GM12873 (cell line): ENCODE results near the gene MAGI2.

ENCODE experiments used
- TF ChIP-seq, protein P1 (sequence below): IDR thresholded peaks from 2 replicates; pipeline ENCODE4 v1.5.1; 2012; ENCODE audit warnings: low read depth, mild to moderate bottlenecking, moderate library complexity, low read length, control low read depth; ENCODE audit not compliant: insufficient read depth; ENCODE audit errors: missing control alignments

Gene MAGI2

DNA sequence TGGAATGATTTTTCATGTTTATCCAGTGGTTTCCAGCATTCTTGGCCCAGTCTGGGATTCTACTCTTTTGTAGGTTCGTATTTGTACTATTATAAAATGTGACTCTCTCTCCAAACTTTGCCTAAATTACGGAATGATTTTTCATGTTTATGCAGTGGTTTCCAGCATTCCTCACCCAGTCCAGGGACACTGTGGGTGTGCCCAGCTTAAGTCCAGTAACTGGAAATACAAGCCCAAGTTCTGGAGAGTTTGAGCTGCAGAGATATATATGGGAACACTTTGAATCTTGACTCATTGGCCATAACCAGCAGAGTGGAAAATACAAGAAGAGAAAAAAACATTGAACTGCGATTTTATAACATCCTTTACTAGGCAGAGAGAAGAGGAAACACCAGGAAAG is 5.9 kb upstream of the MAGI2 start:
- TF ChIP-seq, protein P1, sequence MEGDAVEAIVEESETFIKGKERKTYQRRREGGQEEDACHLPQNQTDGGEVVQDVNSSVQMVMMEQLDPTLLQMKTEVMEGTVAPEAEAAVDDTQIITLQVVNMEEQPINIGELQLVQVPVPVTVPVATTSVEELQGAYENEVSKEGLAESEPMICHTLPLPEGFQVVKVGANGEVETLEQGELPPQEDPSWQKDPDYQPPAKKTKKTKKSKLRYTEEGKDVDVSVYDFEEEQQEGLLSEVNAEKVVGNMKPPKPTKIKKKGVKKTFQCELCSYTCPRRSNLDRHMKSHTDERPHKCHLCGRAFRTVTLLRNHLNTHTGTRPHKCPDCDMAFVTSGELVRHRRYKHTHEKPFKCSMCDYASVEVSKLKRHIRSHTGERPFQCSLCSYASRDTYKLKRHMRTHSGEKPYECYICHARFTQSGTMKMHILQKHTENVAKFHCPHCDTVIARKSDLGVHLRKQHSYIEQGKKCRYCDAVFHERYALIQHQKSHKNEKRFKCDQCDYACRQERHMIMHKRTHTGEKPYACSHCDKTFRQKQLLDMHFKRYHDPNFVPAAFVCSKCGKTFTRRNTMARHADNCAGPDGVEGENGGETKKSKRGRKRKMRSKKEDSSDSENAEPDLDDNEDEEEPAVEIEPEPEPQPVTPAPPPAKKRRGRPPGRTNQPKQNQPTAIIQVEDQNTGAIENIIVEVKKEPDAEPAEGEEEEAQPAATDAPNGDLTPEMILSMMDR: no peak

DNA sequence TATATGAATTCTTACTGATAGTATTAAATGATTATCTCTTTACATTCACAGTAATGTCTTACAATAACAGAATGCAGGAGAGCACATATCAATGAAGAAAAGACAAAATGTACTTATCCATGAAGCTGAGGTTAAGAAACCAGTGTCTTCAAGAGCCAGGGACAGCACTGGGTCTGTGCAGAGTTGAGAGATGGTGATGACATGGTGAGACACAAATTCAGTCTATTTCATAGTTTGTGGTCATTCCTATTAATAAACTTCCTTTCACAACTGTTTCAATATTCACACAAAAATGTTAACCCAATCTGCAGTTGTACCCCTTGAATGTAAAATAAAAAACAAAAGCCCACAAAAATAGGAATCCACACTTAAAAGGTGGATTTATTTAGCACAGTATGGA is 5.3 kb upstream of the MAGI2 start:
- TF ChIP-seq, protein P1: no peak

DNA sequence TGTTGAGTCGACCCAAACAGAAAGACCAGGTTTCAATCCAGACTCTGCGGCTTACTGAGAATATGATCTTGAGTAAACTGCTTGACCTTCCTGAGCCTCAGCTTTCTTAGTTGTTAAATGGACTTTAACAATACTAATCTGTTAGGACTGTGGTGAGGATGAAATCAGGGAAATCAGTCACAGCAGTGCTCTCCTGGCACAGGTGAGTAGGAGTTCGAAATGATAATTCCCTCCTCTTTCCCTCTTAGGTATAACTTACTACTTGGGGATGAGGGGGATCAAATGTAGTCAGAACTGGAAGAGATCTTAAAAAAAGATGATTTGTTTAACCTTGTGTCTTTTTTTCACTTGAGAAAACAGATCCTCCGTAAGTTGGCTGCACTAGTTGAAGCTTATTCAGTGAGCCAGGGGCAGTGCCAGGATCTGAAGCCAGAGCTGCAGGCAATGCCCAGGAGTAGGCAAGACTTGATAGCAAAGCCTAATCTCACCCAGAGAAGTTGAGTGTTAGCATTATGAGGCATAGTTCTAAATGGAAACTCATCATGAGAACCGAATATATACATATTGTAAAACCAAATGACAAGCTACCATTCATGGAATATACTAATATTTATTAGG is 1.8 kb upstream of the MAGI2 start:
- TF ChIP-seq, protein P1: no peak

DNA sequence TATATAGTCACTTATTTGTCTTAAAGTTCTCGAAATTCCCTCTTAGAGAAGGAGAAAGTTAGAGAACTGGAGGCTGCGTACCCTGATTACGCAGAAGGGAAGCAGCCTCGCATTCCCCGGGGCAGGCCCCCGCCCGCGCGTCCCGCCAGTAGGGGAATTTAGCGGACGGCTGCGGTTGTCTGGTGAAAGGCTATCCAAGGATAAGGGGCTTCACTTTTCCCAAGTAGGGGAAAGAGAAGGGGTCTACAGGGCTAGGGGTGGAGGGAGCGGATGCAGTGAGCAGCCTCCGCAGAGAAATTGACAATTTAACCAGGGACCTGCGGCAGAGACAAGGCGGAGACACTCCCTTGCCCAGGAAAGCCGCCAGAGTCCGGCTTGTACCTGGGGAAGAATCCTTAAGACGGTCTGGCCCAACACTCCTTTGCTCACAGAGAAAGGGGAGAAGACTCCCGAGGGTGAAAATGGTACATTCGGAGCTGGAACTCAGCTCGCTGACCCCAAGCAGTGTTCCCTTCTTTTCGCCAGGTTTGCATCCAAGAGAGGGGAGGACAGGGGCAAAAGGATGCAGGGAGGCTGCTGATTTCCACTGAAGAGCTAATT is 994 bp upstream of the MAGI2 start:
- TF ChIP-seq, protein P1: no peak

DNA sequence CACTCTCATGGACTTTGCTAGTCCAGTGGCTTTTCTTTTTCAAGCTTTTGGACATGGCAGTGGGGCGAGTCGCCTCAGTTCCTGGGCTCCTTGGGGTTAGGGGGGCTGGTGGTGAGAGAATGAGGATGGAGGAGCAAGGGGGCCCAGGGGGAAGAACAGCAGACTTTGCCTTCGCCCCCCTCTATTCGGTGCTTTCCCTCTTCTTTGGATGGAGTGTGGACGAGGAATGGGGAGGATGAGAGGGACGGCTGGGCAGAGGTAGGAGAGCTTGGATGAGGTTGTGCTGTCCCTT is 255 bp downstream of the MAGI2 start:
- TF ChIP-seq, protein P1: no peak

DNA sequence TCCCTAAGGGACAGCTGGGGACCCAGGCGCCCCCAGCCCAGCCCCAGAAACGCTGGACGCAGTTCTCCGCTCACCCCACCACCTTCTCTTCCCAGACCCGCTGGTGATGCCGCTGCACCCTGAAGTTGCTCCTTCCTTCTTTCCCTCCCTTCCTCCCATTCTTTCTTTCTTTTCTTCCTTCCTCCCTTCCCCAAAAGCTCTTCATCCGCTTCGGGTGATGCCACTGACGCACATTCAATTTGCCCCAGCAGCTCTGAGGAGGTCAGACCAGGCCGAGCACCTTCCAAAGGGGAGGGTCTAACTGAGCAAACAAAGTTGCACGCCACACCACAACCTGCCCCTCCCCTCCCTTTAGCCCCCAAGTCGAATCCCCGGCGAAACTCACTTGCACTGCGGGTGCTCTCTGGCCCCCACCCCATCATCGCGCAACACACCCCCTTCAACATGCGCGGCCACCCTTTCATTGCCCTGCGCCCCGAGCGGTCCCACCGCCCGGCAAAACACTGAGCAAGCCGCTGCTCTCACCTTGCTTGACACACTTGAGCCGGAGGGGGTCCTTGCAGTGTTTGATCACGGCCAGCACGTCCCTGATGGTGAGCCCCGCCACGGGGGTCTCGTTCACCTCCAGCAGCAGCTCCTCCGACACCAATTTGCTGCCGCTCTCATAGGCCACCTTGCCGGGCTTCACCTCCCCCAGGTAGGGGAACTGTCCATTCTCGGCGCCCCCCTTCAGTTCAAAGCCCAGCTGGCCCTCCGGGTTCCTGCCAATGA is 787 bp downstream of the MAGI2 start:
- TF ChIP-seq, protein P1: no peak

DNA sequence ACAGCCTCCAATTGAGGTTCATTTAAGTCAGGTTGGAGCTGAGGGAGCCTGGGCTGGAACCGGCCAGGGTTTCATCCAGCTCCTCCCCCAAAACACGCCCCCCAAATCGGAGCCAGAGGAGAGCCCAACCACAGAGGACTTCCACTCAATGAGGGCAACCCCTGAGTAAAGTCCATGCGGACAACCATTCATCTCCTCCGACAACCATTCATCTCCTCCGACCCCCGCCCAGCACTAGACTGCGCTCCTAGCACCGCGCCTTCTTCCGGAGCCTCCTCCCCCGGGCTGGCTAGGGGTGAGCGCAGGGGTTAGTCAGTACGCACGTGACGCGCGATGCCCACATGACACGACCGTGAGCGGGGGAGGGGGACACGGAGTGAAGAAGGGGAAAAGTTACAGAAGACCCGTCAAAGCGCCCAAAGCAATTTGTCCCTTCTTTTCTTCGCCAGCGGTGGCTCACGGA is 1.4 kb downstream of the MAGI2 start:
- TF ChIP-seq, protein P1: no peak
